Osteoblast (primary cell): ENCODE results near the gene MDFI. TPM values are rescaled to one million over a fixed set of nuclear protein-coding genes. Genes with fewer than 3 reads are reported as not detected.

Source experiments
- DNase-seq: peaks from one replicate; pipeline ENCODE4 v3.0.0; 2011; ENCODE audit warnings: low spot score, mixed read lengths; ENCODE audit not compliant: insufficient read length; ENCODE audit errors: missing footprints
- H2AFZ ChIP-seq: 2 replicates; pipeline ENCODE4 v1.6.0; 2011; ENCODE audit warnings: mild to moderate bottlenecking, low read length
- H3K27ac ChIP-seq: 2 replicates; pipeline ENCODE4 v1.5.1; 2011; ENCODE audit warnings: mild to moderate bottlenecking, low read depth, low read length, moderate library complexity
- H3K27me3 ChIP-seq: 2 replicates; pipeline ENCODE4 v1.6.0; 2012; ENCODE audit warnings: mild to moderate bottlenecking, control low read depth, inconsistent platforms, low read length, moderate library complexity; ENCODE audit not compliant: insufficient read depth
- H3K36me3 ChIP-seq: 2 replicates; pipeline ENCODE4 v1.5.1; 2011; ENCODE audit warnings: mild to moderate bottlenecking, low read length, control low read depth, moderate library complexity; ENCODE audit not compliant: insufficient read depth
- H3K4me1 ChIP-seq: 2 replicates; pipeline ENCODE4 v1.5.1; 2011; ENCODE audit warnings: mild to moderate bottlenecking, low read length, control low read depth, moderate library complexity; ENCODE audit not compliant: insufficient read depth
- H3K4me2 ChIP-seq: 2 replicates; pipeline ENCODE4 v1.6.0; 2011; ENCODE audit warnings: mild to moderate bottlenecking, low read length; ENCODE audit not compliant: insufficient read depth
- H3K4me3 ChIP-seq: fragments of 200-600 bp; sonication (generic); 3 replicates; pipeline ENCODE4 v1.5.1; 2012; ENCODE audit warnings: mild to moderate bottlenecking, low read length, inconsistent platforms; ENCODE audit not compliant: insufficient read depth
- H3K79me2 ChIP-seq: 2 replicates; pipeline ENCODE4 v1.6.0; 2012; ENCODE audit warnings: mild to moderate bottlenecking, low read length, control low read depth, inconsistent platforms; ENCODE audit not compliant: insufficient read depth
- H3K9me3 ChIP-seq: 2 replicates; pipeline ENCODE4 v1.5.1; 2011; ENCODE audit warnings: low read depth, low read length, control low read depth
- H4K20me1 ChIP-seq: 2 replicates; pipeline ENCODE4 v1.6.0; 2012; ENCODE audit warnings: mild to moderate bottlenecking, low read length, control low read depth; ENCODE audit not compliant: insufficient read depth
- total RNA-seq: library from RNA; depleted of rRNA; stranded (reverse); fragments of >200 nt; gene quantifications from 2 replicates; pipeline ENCODE4 v1.2.3, GENCODE V29; 2012
- TF ChIP-seq, protein P1 (sequence below): IDR thresholded peaks from 2 replicates; pipeline ENCODE4 v1.5.1; 2011; ENCODE audit warnings: mild to moderate bottlenecking, low read depth, low read length, moderate library complexity; ENCODE audit errors: extremely low read depth

The MDFI gene
- total RNA-seq, 1 donor, result 0.72 TPM

DNA sequence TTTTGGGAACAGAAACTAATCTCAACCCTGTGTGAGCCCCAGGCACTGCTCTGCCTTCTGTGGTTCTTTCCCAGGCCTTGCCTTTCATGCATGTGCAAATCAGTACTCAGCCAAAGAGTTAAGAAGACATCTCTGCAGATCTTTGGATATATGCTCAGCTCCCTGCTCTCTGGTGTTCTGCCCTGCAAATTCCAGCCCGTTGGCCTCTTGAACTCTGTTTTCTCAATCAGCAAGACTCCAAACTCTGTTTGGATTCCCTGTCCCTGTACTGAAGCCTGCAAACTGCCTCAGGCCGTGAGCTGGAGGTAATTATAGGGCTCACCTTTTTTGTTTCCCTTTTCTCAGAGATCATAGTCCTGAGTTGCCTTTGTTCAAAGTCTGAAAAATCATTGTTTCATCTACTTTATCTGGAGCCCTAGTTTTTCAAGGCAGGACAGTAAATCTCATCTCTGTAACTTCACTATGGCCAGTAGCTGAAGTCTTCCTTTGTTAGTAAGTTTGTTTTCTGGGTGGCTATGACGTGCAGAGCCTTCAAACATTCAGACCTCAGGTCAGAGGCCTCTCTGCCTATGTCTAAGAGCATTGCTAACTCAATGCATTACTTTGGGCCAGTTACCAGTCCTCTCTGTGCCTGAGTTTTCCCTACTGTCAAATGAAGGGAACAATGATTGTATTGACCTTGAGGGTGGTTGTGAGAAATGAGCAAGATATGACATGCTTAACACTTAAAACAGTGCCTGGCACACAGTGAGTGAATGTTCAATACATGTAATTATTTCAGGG is 15.9 kb upstream of the MDFI start:
- Histone ChIP-seq H2AFZ (no peak overlapping the region), H3K27ac (no peak overlapping the region), H3K36me3 (no peaks in the 10 kb centered on the region), H3K79me2 (no peaks in the 10 kb centered on the region), H3K4me2 (no peak overlapping the region), H3K9me3 (no peaks in the 10 kb centered on the region), H3K4me1 (no peaks in the 10 kb centered on the region), H4K20me1 (no peaks in the 10 kb centered on the region), H3K4me3 (no peak overlapping the region), H3K27me3 (peaks cover 3% of the 10 kb centered on the region)
- TF ChIP-seq, protein P1, sequence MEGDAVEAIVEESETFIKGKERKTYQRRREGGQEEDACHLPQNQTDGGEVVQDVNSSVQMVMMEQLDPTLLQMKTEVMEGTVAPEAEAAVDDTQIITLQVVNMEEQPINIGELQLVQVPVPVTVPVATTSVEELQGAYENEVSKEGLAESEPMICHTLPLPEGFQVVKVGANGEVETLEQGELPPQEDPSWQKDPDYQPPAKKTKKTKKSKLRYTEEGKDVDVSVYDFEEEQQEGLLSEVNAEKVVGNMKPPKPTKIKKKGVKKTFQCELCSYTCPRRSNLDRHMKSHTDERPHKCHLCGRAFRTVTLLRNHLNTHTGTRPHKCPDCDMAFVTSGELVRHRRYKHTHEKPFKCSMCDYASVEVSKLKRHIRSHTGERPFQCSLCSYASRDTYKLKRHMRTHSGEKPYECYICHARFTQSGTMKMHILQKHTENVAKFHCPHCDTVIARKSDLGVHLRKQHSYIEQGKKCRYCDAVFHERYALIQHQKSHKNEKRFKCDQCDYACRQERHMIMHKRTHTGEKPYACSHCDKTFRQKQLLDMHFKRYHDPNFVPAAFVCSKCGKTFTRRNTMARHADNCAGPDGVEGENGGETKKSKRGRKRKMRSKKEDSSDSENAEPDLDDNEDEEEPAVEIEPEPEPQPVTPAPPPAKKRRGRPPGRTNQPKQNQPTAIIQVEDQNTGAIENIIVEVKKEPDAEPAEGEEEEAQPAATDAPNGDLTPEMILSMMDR, result no peak
- DNase-seq, result no peak

DNA sequence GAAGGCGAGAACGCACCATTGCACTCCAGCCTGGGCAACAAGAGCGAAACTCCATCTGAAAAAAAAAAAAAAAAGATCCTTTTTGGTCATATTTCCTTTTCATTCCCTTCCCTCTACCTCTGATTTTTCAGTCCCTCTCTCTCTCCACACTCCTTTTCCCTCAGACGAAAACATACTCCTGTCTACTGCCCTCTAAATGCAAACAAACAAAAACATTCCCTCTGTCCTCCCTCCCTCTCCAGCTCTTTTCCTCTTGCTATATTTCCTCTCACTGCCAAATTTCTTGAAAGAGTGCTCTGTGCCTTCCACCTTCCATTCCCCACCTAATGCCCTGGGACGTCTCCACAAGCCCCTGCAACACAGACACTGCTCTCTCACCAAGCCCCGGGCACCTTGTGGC is 14.9 kb upstream of the MDFI start:
- TF ChIP-seq, protein P1, result no peak
- DNase-seq, result peak; percentile 67
- Histone ChIP-seq H4K20me1 (no peaks in the 10 kb centered on the region), H3K36me3 (no peaks in the 10 kb centered on the region), H3K4me1 (no peaks in the 10 kb centered on the region), H3K9me3 (no peaks in the 10 kb centered on the region), H3K4me2 (no peak overlapping the region), H2AFZ (no peak overlapping the region), H3K79me2 (no peaks in the 10 kb centered on the region), H3K4me3 (no peak overlapping the region), H3K27ac (no peak overlapping the region), H3K27me3 (peaks cover 3% of the 10 kb centered on the region)

DNA sequence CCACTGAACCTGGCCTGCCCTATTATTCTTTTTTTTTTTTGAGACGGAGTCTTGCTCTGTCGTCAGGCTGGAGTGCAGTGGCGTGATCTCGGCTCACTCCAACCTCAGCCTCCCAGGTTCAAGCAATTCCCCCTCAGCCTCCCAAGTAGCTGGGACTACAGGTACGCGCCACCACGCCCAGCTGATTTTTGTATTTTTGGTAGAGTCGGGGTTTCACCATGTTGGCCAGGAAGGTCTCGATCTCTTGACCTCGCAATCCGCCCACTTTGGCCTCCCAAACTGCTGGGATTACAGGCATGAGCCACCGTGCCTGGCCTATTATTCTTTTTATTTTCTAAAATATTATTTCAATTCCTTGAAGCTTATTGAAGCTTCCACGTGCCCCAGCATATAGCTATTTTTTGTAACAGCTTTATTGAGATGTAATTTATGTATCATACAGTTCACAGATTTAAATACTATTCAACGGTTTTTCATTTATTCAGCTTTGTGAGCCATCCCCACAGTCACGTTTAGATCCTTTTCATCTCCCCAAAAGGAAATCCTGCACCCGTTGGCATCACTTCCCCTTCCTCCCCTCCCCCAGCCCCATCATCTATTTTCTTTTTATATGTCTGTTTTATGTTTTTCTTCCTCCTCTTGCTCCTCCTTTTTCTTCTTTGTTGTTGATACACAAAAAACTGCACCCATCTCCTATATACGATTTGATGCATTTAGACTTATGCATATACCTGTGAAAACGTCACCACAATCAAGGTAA is 13.5 kb upstream of the MDFI start:
- no peak for DNase-seq
- no peaks in the 10 kb centered on the region for H3K4me1 ChIP-seq
- H2AFZ ChIP-seq, result no peak overlapping the region
- TF ChIP-seq, protein P1, result no peak
- H3K27ac ChIP-seq, result no peak overlapping the region
- H3K27me3 ChIP-seq, result peaks cover 3% of the 10 kb centered on the region
- H3K36me3 ChIP-seq, result no peaks in the 10 kb centered on the region
- no peaks in the 10 kb centered on the region for H3K9me3 ChIP-seq
- no peak overlapping the region for H3K4me2 ChIP-seq
- no peaks in the 10 kb centered on the region for H3K79me2 ChIP-seq
- no peaks in the 10 kb centered on the region for H4K20me1 ChIP-seq
- H3K4me3 ChIP-seq, result no peak overlapping the region

DNA sequence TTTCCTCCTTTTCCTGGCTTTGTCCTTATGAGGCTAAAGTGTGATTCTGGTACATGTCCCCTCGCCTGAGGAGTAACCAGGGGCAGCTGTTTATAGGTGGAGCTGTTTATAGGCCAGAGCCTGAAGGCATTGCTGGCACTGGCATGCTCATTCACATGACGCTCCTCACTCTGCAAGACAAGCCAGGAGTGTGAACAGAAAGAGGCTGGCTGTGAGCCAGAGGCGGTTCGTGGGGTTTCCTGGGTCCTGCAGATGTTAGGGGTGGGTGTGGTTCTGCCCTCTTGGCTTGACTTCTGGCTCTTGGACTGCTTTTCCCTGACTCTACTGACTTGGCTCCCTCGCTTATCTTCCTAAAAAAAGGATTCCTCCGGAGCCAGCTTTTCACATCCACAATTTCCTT is 12.8 kb upstream of the MDFI start:
- no peaks in the 10 kb centered on the region for H3K79me2 ChIP-seq
- H3K27me3 ChIP-seq, result peaks cover 3% of the 10 kb centered on the region
- no peaks in the 10 kb centered on the region for H3K9me3 ChIP-seq
- no peaks in the 10 kb centered on the region for H3K36me3 ChIP-seq
- TF ChIP-seq, protein P1, result no peak
- DNase-seq, result peak; percentile 72
- H3K27ac ChIP-seq, result no peak overlapping the region
- no peak overlapping the region for H3K4me3 ChIP-seq
- H2AFZ ChIP-seq, result no peak overlapping the region
- no peak overlapping the region for H3K4me2 ChIP-seq
- H3K4me1 ChIP-seq, result no peaks in the 10 kb centered on the region
- no peaks in the 10 kb centered on the region for H4K20me1 ChIP-seq
